Tibial artery (tissue), 4 donors: ENCODE data around the gene CKS1B.
"Not testable (repeated sequence)": the region's sequence is repeated elsewhere in the genome, so short reads cannot be mapped to it uniquely, and the experiment has no call there.

ENCODE experiments used
- DNase-seq, 2 donors: peaks; one replicate each; pipeline ENCODE4 v3.0.0-alpha.2; 2019
- H3K27ac ChIP-seq, 2 donors: fragments of 200-600 bp; sonication (generic) in 1 of 2; 1 replicate in 1 of 2; 2 replicates in 1 of 2; pipeline ENCODE4 v1.5.1; 2018 to 2019; ENCODE audit warnings: mild to moderate bottlenecking in 1 of 2
- H3K27me3 ChIP-seq, 2 donors: fragments of 200-600 bp; sonication (generic) in 1 of 2; one replicate each; pipeline versions ENCODE4 v1.5.1 to v1.6.0; 2016 to 2019
- H3K36me3 ChIP-seq, 3 donors: fragments of 200-600 bp; sonication (generic) in 2 of 3; one replicate each; pipeline ENCODE4 v1.5.1; 2016 to 2019; ENCODE audit warnings: mild to moderate bottlenecking in 2 of 3
- H3K4me1 ChIP-seq, 4 donors: fragments of 200-600 bp; sonication (generic) in 2 of 4; 1 replicate in 3 of 4; 2 replicates in 1 of 4; pipeline ENCODE4 v1.5.1; 2016 to 2019
- H3K4me3 ChIP-seq, 2 donors: fragments of 200-600 bp; sonication (generic) in 1 of 2; 1 replicate in 1 of 2; 2 replicates in 1 of 2; pipeline ENCODE4 v1.5.1; 2018 to 2019; ENCODE audit warnings: mild to moderate bottlenecking in 2 of 2
- H3K9me3 ChIP-seq, 3 donors: fragments of 200-600 bp; sonication (generic) in 1 of 3; one replicate each; pipeline ENCODE4 v1.5.1; 2016 to 2019
- CTCF ChIP-seq, 2 experiments: fragments of 200-600 bp in 1 of 2; fragments of 450-650 bp in 1 of 2; IDR thresholded peaks; one replicate each; pipeline ENCODE4 v1.5.1; 2017 to 2019; ENCODE audit warnings: antibody characterized with exemption in 2 of 2, mild to moderate bottlenecking in 1 of 2, moderate library complexity in 1 of 2
- intact Hi-C: fragments of 100-400 bp; cut with DNase I; formaldehyde crosslinking; loops from one replicate; pipeline ENCODE4 v1.15.0; 2023; ENCODE audit warnings: low total_unique reads

Gene CKS1B

DNA sequence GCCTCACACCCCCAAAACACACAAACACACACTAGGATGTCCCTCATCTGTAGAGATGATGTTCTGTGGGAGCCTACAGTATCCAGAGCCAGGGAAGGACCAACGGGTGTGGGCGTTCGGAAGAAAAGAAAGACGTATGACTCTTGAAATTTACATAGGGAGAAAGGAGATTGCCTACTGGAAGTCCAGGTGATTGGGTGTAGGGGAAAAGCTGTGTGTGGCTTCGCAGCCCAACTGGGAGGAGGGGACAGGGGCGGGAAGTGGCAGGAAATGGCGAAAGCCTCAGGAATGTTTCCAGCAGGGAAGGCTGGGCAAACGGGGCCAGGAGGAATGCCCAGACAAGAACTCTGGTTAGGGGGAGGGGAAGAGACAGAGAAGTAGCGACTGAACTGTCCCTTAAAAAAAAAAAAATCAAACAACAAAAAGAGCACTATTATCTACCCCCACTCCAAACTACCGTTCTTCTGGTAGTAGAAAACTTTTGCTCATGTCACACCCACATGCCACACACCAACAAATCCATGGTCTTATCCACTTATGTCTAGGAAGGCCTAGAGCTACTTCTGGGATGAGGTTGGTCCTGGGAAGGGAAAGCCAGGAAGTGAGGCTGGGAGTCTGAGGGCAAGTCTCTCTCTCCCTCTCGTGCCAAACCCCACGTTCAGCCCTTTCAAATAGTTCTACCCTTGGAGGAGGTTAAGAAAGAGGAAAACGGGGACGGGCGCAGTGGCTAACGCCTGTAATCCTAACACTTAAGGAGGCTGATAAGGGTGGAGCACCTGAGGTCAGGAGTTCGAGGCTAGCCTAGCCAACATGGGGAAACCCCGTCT, 1.8 kb upstream of the CKS1B start:
- H3K4me1 ChIP-seq: peaks cover 0 to 64% (median 54%) of the 10 kb centered on the region in 4 donors
- H3K9me3 ChIP-seq: no peaks in the 10 kb centered on the region
- H3K27ac ChIP-seq: peak overlapping the region; percentile 95 to 97
- no peaks in the 10 kb centered on the region for H3K27me3 ChIP-seq
- peaks cover 5 to 21% (median 6%) of the 10 kb centered on the region in 3 donors for H3K36me3 ChIP-seq
- intact Hi-C loops: no loop called here
- TF ChIP-seq CTCF (IDR thresholded peaks at IDR 0.05): no peak
- peak; percentile 78 to 90 for DNase-seq
- H3K4me3 ChIP-seq: peak overlapping the region; percentile 68 to 76

GRCh38 chr1:154973344-154974101, 958 bp upstream of the CKS1B start:
- Histone ChIP-seq H3K9me3 (no peaks in the 10 kb centered on the region), H3K4me1 (peaks cover 0 to 61% (median 53%) of the 10 kb centered on the region in 4 donors), H3K36me3 (peaks cover 0 to 13% (median 0%) of the 10 kb centered on the region in 3 donors), H3K27ac (peak overlapping the region; percentile 95 to 97), H3K4me3 (peak overlapping the region; percentile 68 to 76), H3K27me3 (no peaks in the 10 kb centered on the region)
- intact Hi-C loops: loop anchor here (1.0 to 2.0 kb wide), 2 partner anchors 28 to 37 kb away; partner anchors contain the start of gene PMVK
- TF ChIP-seq CTCF (IDR thresholded peaks at IDR 0.05): peak in 1 of 2 experiments; percentile 10
- peak; percentile 97 to 98 for DNase-seq

DNA sequence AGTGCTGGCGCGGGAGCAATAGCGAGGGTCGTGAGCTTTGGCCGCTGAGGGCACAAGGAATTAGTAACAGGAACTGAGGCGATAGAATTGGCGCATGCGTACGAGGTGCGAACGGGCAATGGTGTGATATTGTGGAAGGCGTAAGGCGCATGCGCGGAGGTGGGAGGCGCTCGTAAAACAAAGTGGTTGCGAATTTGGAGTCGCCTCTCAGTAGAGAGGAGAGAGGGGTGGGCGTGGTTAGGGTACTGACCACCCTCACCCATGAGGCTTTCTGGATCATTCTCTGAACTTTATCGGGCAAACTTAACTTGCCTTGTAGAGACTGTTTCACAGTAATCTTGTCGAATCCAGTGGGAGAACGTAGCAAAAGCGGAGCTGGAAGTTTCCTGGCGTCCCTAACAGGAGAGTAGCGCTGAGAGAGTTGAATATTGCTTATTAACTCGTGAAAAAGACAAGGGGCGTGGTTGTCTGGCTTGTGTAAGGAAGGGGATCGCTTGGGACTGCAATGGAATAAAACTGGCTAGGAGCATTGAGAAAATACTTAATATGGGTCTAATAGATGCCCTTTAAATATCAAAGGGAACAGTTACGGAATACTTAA, 427 bp downstream of the CKS1B start:
- Histone ChIP-seq H3K4me3 (peak overlapping the region; percentile 68 to 76), H3K36me3 (peaks cover 0 to 6% (median 0%) of the 10 kb centered on the region in 3 donors), H3K9me3 (no peaks in the 10 kb centered on the region), H3K27ac (peak overlapping the region; percentile 95 to 97), H3K4me1 (peaks cover 0 to 47% (median 39%) of the 10 kb centered on the region in 4 donors), H3K27me3 (no peaks in the 10 kb centered on the region)
- peak; percentile 95 to 98 for DNase-seq
- TF ChIP-seq CTCF (IDR thresholded peaks at IDR 0.05): no peak
- intact Hi-C loops: loop anchor here (1.0 to 2.0 kb wide), 2 partner anchors 26 to 38 kb away; partner anchors contain the start of gene PMVK

DNA sequence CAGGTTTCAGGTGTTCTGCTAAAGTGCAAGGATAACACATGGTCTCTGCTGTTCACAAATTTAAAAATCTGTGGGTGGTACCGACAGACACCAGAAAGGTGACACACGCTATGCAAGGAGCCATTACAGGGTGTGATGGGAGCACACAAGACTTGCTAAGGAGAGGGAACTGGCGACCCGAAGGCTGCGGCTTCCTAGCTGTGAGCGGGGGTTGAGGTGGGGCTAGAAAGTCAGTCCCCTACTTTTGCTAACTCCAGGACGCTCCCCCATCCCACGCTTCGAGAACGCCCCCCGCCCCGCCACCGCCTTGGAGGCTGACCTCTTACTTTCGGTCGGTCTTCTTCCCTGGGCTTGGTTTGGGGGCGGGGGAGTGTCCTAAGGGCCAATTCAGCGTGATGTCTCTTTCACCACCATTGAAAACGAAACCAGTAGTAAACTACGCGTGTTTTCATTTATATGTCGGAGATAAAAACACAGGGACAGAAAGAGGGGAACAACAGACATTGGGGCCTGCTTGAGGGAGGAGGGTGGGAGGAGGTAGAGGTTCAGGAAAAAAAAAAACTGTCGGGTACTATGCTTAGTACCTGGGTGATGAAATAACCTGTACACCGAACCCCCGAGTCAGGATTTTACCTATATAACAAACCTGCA, 1.1 kb downstream of the CKS1B start:
- H3K36me3 ChIP-seq: peaks cover 0 to 6% (median 0%) of the 10 kb centered on the region in 3 donors
- intact Hi-C loops: loop anchor here (2.0 kb wide), 1 partner anchor 39 kb away; the partner anchor contains the start of gene PMVK
- H3K4me1 ChIP-seq: peaks cover 0 to 41% (median 33%) of the 10 kb centered on the region in 4 donors
- peak overlapping the region; percentile 68 to 76 for H3K4me3 ChIP-seq
- no peaks in the 10 kb centered on the region for H3K9me3 ChIP-seq
- H3K27me3 ChIP-seq: no peaks in the 10 kb centered on the region
- peak in 1 of 2 donors; percentile 80 for DNase-seq
- no peak for TF ChIP-seq CTCF (IDR thresholded peaks at IDR 0.05)
- H3K27ac ChIP-seq: peak overlapping the region; percentile 95 to 97

DNA sequence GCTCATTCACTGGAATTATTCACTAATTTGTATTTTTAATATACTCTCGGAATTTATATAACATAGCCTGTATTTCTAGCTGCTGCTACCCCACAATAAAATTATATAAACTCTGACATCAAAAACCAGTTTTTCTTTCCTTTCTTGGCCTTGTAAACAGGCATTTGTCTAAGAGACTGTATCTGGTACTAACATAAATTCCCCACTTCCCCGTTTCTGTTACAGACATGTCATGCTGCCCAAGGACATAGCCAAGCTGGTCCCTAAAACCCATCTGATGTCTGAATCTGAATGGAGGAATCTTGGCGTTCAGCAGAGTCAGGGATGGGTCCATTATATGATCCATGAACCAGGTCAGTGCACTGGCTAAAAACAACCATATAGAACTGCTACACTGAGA, 3.3 kb downstream of the CKS1B start:
- H3K4me3 ChIP-seq, H3K36me3 ChIP-seq, H3K27ac ChIP-seq, DNase-seq, H3K27me3 ChIP-seq, intact Hi-C loops, H3K9me3 ChIP-seq: not testable (repeated sequence)
- peaks cover 0 to 24% (median 14%) of the 10 kb centered on the region in 4 donors for H3K4me1 ChIP-seq
